Activated CD4-positive, alpha-beta memory T cell treated with anti-CD3 and anti-CD28 coated beads for 36 hours (primary cell): ENCODE measurements around the gene SLC39A3. TPM values are rescaled to one million over a fixed set of nuclear protein-coding genes. Genes with fewer than 3 reads are reported as not detected.
A peak's percentile ranks its signal among the peaks of the same experiment; 100 is the strongest.

ENCODE experiments used
- CTCF ChIA-PET: fragments of 350-600 bp; sonication (Branson Sonifier 250); formaldehyde crosslinking; loops from one replicate; lab custom pipeline; 2021; ENCODE audit warnings: antibody characterized with exemption, inconsistent platforms; lab: Charles Lee
- POLR2A ChIA-PET: fragments of 350-600 bp; sonication (Branson Sonifier 250); formaldehyde crosslinking; loops from one replicate; lab custom pipeline; 2021; ENCODE audit warnings: antibody characterized with exemption; lab: Charles Lee
- DNase-seq: peaks from one replicate; pipeline ENCODE4 v3.0.0-alpha.2; 2020
- H3K27ac Mint-ChIP-seq: one replicate; pipeline ENCODE4 v1.8.0; 2021; ENCODE audit warnings: mixed read lengths
- H3K27me3 Mint-ChIP-seq: one replicate; pipeline ENCODE4 v1.8.0; 2021; ENCODE audit warnings: mixed read lengths
- H3K36me3 Mint-ChIP-seq: one replicate; pipeline ENCODE4 v1.8.0; 2021; ENCODE audit warnings: mixed read lengths
- H3K4me1 Mint-ChIP-seq: one replicate; pipeline ENCODE4 v1.8.0; 2021; ENCODE audit warnings: low read depth, mixed read lengths
- H3K4me3 Mint-ChIP-seq: one replicate; pipeline ENCODE4 v1.8.0; 2021; ENCODE audit warnings: mild to moderate bottlenecking, mixed read lengths
- H3K9me3 Mint-ChIP-seq: one replicate; pipeline ENCODE4 v1.8.0; 2021; ENCODE audit warnings: mixed read lengths
- intact Hi-C: fragments of 100-400 bp; cut with micrococcal nuclease; formaldehyde crosslinking; loops from one replicate; pipeline ENCODE4 v1.15.1; 2023
- total RNA-seq, 2 experiments: library from RNA; stranded (reverse); gene quantifications; one replicate each; pipeline ENCODE4 v1.2.3, GENCODE V29; 2021

The SLC39A3 gene
- total RNA-seq, 2 experiments from 2014 or later = 21.0 to 24.0 TPM

GRCh38 chr19:2766594-2767372 is 27.0 kb upstream of the SLC39A3 start:
- H3K4me3 Mint-ChIP-seq = no peak overlapping the region
- ChIA-PET POLR2A (no interaction called here), CTCF (interaction anchor here (0.7 kb wide), 1 partner anchor 17 kb away, joined by 3 read pairs; no protein-coding TSS in a partner anchor)
- no peaks in the 10 kb centered on the region for H3K27me3 Mint-ChIP-seq
- intact Hi-C loops = no loop called here
- no peak for DNase-seq
- peaks cover 13% of the 10 kb centered on the region for H3K36me3 Mint-ChIP-seq
- no peak overlapping the region for H3K27ac Mint-ChIP-seq
- H3K4me1 Mint-ChIP-seq = no peaks in the 10 kb centered on the region
- H3K9me3 Mint-ChIP-seq = no peaks in the 10 kb centered on the region

- no peak for DNase-seq
- H3K4me3 Mint-ChIP-seq = no peak overlapping the region
- no peaks in the 10 kb centered on the region for H3K9me3 Mint-ChIP-seq
- H3K36me3 Mint-ChIP-seq = peaks cover 18% of the 10 kb centered on the region
- H3K27ac Mint-ChIP-seq = no peak overlapping the region
- intact Hi-C loops = no loop called here
- no peaks in the 10 kb centered on the region for H3K4me1 Mint-ChIP-seq
- ChIA-PET POLR2A (no interaction called here), CTCF (interaction anchor here (1.1 kb wide), 1 partner anchor 16 kb away, joined by 5 read pairs; no protein-coding TSS in a partner anchor)
- no peaks in the 10 kb centered on the region for H3K27me3 Mint-ChIP-seq
Observed at GRCh38 chr19:2765376-2765775, 25.6 kb upstream of the SLC39A3 start.

GRCh38 chr19:2764945-2765344 is 25.1 kb upstream of the SLC39A3 start:
- Mint-ChIP-seq H3K4me1 (peaks cover 1% of the 10 kb centered on the region), H3K36me3 (peaks cover 18% of the 10 kb centered on the region), H3K4me3 (no peak overlapping the region), H3K27me3 (no peaks in the 10 kb centered on the region), H3K9me3 (no peaks in the 10 kb centered on the region), H3K27ac (no peak overlapping the region)
- ChIA-PET POLR2A (no interaction called here), CTCF (interaction anchor here (1.1 kb wide), 1 partner anchor 15 kb away, joined by 5 read pairs; no protein-coding TSS in a partner anchor)
- intact Hi-C loops = no loop called here
- DNase-seq = no peak

GRCh38 chr19:2763687-2764086 is 23.9 kb upstream of the SLC39A3 start:
- Mint-ChIP-seq H3K27ac (no peak overlapping the region), H3K4me3 (no peak overlapping the region), H3K27me3 (no peaks in the 10 kb centered on the region), H3K36me3 (peaks cover 26% of the 10 kb centered on the region), H3K4me1 (peaks cover 6% of the 10 kb centered on the region), H3K9me3 (no peaks in the 10 kb centered on the region)
- POLR2A ChIA-PET = no interaction called here
- DNase-seq = no peak
- CTCF ChIA-PET = interaction anchor here (1.4 kb wide), 1 partner anchor 14 kb away, joined by 3 read pairs; no protein-coding TSS in a partner anchor
- intact Hi-C loops = no loop called here

GRCh38 chr19:2762783-2763496 is 23.1 kb upstream of the SLC39A3 start:
- peaks cover 29% of the 10 kb centered on the region for H3K36me3 Mint-ChIP-seq
- no peak overlapping the region for H3K27ac Mint-ChIP-seq
- H3K4me3 Mint-ChIP-seq = no peak overlapping the region
- intact Hi-C loops = no loop called here
- ChIA-PET POLR2A (no interaction called here), CTCF (interaction anchor here (1.4 kb wide), 1 partner anchor 14 kb away, joined by 3 read pairs; no protein-coding TSS in a partner anchor)
- H3K9me3 Mint-ChIP-seq = no peaks in the 10 kb centered on the region
- peaks cover 6% of the 10 kb centered on the region for H3K4me1 Mint-ChIP-seq
- H3K27me3 Mint-ChIP-seq = no peaks in the 10 kb centered on the region
- DNase-seq = no peak

- no peak overlapping the region for H3K4me3 Mint-ChIP-seq
- H3K4me1 Mint-ChIP-seq = peaks cover 6% of the 10 kb centered on the region
- intact Hi-C loops = no loop called here
- POLR2A ChIA-PET = no interaction called here
- H3K36me3 Mint-ChIP-seq = peaks cover 30% of the 10 kb centered on the region
- CTCF ChIA-PET = no interaction called here
- DNase-seq = no peak
- H3K27ac Mint-ChIP-seq = no peak overlapping the region
- H3K9me3 Mint-ChIP-seq = no peaks in the 10 kb centered on the region
- no peaks in the 10 kb centered on the region for H3K27me3 Mint-ChIP-seq
Observed at GRCh38 chr19:2761876-2762782, 22.3 kb upstream of the SLC39A3 start.

- H3K27ac Mint-ChIP-seq = no peak overlapping the region
- H3K27me3 Mint-ChIP-seq = no peaks in the 10 kb centered on the region
- H3K4me1 Mint-ChIP-seq = peaks cover 6% of the 10 kb centered on the region
- H3K4me3 Mint-ChIP-seq = no peak overlapping the region
- H3K36me3 Mint-ChIP-seq = peaks cover 32% of the 10 kb centered on the region
- POLR2A ChIA-PET = no interaction called here
- intact Hi-C loops = no loop called here
- H3K9me3 Mint-ChIP-seq = no peaks in the 10 kb centered on the region
- DNase-seq = no peak
- CTCF ChIA-PET = no interaction called here
Observed at GRCh38 chr19:2761309-2761677, 21.5 kb upstream of the SLC39A3 start.

- Mint-ChIP-seq H3K4me3 (no peak overlapping the region), H3K9me3 (no peaks in the 10 kb centered on the region), H3K36me3 (peaks cover 35% of the 10 kb centered on the region), H3K27ac (no peak overlapping the region), H3K27me3 (no peaks in the 10 kb centered on the region), H3K4me1 (peaks cover 6% of the 10 kb centered on the region)
- no peak for DNase-seq
- intact Hi-C loops = no loop called here
- ChIA-PET POLR2A (no interaction called here), CTCF (interaction anchor here (0.9 to 1.3 kb wide), 3 partner anchors 10 to 23 kb away, joined by 3 to 10 read pairs (median 3); partner anchors contain the start of gene SGTA)
Observed at GRCh38 chr19:2759965-2760364, 20.1 kb upstream of the SLC39A3 start.

- Mint-ChIP-seq H3K4me1 (peaks cover 6% of the 10 kb centered on the region), H3K27me3 (no peaks in the 10 kb centered on the region), H3K4me3 (no peak overlapping the region), H3K27ac (no peak overlapping the region), H3K36me3 (peaks cover 35% of the 10 kb centered on the region), H3K9me3 (no peaks in the 10 kb centered on the region)
- ChIA-PET POLR2A (no interaction called here), CTCF (interaction anchor here (0.9 to 1.3 kb wide), 3 partner anchors 10 to 24 kb away, joined by 3 to 10 read pairs (median 3); partner anchors contain the start of gene SGTA)
- peak; percentile 31 for DNase-seq
- intact Hi-C loops = no loop called here
Observed at GRCh38 chr19:2759362-2759761, 19.5 kb upstream of the SLC39A3 start.

GRCh38 chr19:2758601-2759313 is 18.9 kb upstream of the SLC39A3 start:
- intact Hi-C loops = no loop called here
- no peak overlapping the region for H3K27ac Mint-ChIP-seq
- POLR2A ChIA-PET = no interaction called here
- no peak for DNase-seq
- CTCF ChIA-PET = interaction anchor here (0.9 to 1.3 kb wide), 3 partner anchors 9 to 24 kb away, joined by 3 to 10 read pairs (median 3); partner anchors contain the start of gene SGTA
- H3K4me3 Mint-ChIP-seq = no peak overlapping the region
- H3K9me3 Mint-ChIP-seq = no peaks in the 10 kb centered on the region
- H3K27me3 Mint-ChIP-seq = no peaks in the 10 kb centered on the region
- peaks cover 35% of the 10 kb centered on the region for H3K36me3 Mint-ChIP-seq
- H3K4me1 Mint-ChIP-seq = peaks cover 6% of the 10 kb centered on the region
